HEK293 (cell line): ENCODE measurements around the gene RMP24.

Source experiments
- CTCF ChIA-PET: fragments of 350-600 bp; formaldehyde crosslinking; extraction: SDS; loops from one replicate; lab custom pipeline; 2021; ENCODE audit warnings: antibody characterized with exemption; lab: Yijun Ruan, JAX
- POLR2A ChIA-PET: fragments of 300-600 bp; formaldehyde crosslinking; extraction: SDS; loops from one replicate; lab custom pipeline; 2020; ENCODE audit warnings: antibody characterized with exemption, inconsistent platforms; lab: Yijun Ruan, JAX
- H3K27ac ChIP-seq: fragments of 200-500 bp; sonication (Bioruptor generic); 2 replicates; pipeline ENCODE4 v1.5.1; 2014; ENCODE audit warnings: low read depth, low read length, control low read depth, inconsistent platforms; ENCODE audit errors: extremely low read depth
- H3K36me3 ChIP-seq, 2 experiments: fragments of 200-500 bp in 1 of 2; sonication (Bioruptor generic) in 1 of 2; 1 replicate in 1 of 2; 2 replicates in 1 of 2; pipeline ENCODE4 v1.5.1; 2014 to 2017; ENCODE audit warnings: inconsistent platforms in 2 of 2, low read length in 2 of 2; ENCODE audit not compliant: control insufficient read depth in 2 of 2, insufficient read depth in 1 of 2
- H3K4me1 ChIP-seq: fragments of 200-500 bp; sonication (Bioruptor generic); 2 replicates; pipeline ENCODE4 v1.5.1; 2014; ENCODE audit warnings: mild to moderate bottlenecking, low read length, inconsistent platforms; ENCODE audit not compliant: control insufficient read depth, insufficient read depth
- H3K4me3 ChIP-seq: 2 replicates; pipeline ENCODE4 v1.5.1; 2011; ENCODE audit warnings: low read depth, mild to moderate bottlenecking, control low read depth, low read length, moderate library complexity
- H3K9me3 ChIP-seq: fragments of 200-500 bp; sonication (Bioruptor generic); 2 replicates; pipeline ENCODE4 v1.5.1; 2014; ENCODE audit warnings: low read depth, low read length, inconsistent platforms; ENCODE audit not compliant: control insufficient read depth, insufficient read depth
- BCL11B ChIP-seq: fragments of 450-650 bp; formaldehyde crosslinking; IDR thresholded peaks from 2 replicates; pipeline ENCODE4 v1.5.1; 2016; ENCODE audit warnings: low read depth, missing biosample characterization, missing genetic modification characterization
- HOXA7 ChIP-seq: sonication (generic); formaldehyde crosslinking; IDR thresholded peaks from 2 replicates; pipeline ENCODE4 v1.8.1; 2022; ENCODE audit warnings: missing genetic modification reagents, borderline replicate concordance
- KLF7 ChIP-seq: fragments of 450-650 bp; formaldehyde crosslinking; IDR thresholded peaks from 2 replicates; pipeline ENCODE4 v1.5.1; 2016; ENCODE audit warnings: missing biosample characterization, missing genetic modification characterization, borderline replicate concordance
- KLF9 ChIP-seq: fragments of 450-650 bp; formaldehyde crosslinking; IDR thresholded peaks from 2 replicates; pipeline ENCODE4 v1.5.1; 2016; ENCODE audit warnings: missing biosample characterization, missing genetic modification characterization, low read depth
- ZFHX2 ChIP-seq: fragments of 450-650 bp; formaldehyde crosslinking; conservative IDR thresholded peaks from 2 replicates; pipeline ENCODE4 v1.5.1; 2016; ENCODE audit warnings: missing biosample characterization, missing genetic modification characterization
- ZNF121 ChIP-seq: fragments of 450-650 bp; formaldehyde crosslinking; IDR thresholded peaks from 2 replicates; pipeline ENCODE4 v1.5.1; 2016; ENCODE audit warnings: missing biosample characterization, missing genetic modification characterization
- ZNF140 ChIP-seq: fragments of 450-650 bp; formaldehyde crosslinking; IDR thresholded peaks from 2 replicates; pipeline ENCODE4 v1.5.1; 2016; ENCODE audit warnings: missing biosample characterization, missing genetic modification characterization
- ZNF416 ChIP-seq: fragments of 450-650 bp; formaldehyde crosslinking; IDR thresholded peaks from 2 replicates; pipeline ENCODE4 v1.5.1; 2016; ENCODE audit warnings: missing biosample characterization, missing genetic modification characterization
- ZNF433 ChIP-seq: fragments of 450-650 bp; formaldehyde crosslinking; IDR thresholded peaks from 2 replicates; pipeline ENCODE4 v1.5.1; 2016; ENCODE audit warnings: missing biosample characterization, missing genetic modification characterization, low read depth
- ZNF48 ChIP-seq: fragments of 450-650 bp; formaldehyde crosslinking; IDR thresholded peaks from 2 replicates; pipeline ENCODE4 v1.5.1; 2016; ENCODE audit warnings: missing biosample characterization, missing genetic modification characterization
- ZNF658 ChIP-seq: fragments of 450-650 bp; formaldehyde crosslinking; IDR thresholded peaks from 2 replicates; pipeline ENCODE4; 2016; ENCODE audit warnings: missing biosample characterization, missing genetic modification characterization
- ZNF747 ChIP-seq: fragments of 450-650 bp; formaldehyde crosslinking; IDR thresholded peaks from 2 replicates; pipeline ENCODE4 v1.5.1; 2016; ENCODE audit warnings: missing biosample characterization, missing genetic modification characterization
- ZNF776 ChIP-seq: fragments of 450-650 bp; formaldehyde crosslinking; IDR thresholded peaks from 2 replicates; pipeline ENCODE4 v1.5.0; 2017; ENCODE audit warnings: missing biosample characterization, missing genetic modification characterization, borderline replicate concordance
- ZNF777 ChIP-seq: fragments of 450-650 bp; formaldehyde crosslinking; IDR thresholded peaks from 2 replicates; pipeline ENCODE4 v1.5.1; 2017; ENCODE audit warnings: missing biosample characterization, missing genetic modification characterization, borderline replicate concordance
- ZNF785 ChIP-seq: fragments of 450-650 bp; formaldehyde crosslinking; IDR thresholded peaks from 2 replicates; pipeline ENCODE4 v1.5.1; 2016; ENCODE audit warnings: missing biosample characterization, missing genetic modification characterization
- ZSCAN30 ChIP-seq: fragments of 450-650 bp; IDR thresholded peaks from 2 replicates; pipeline ENCODE4 v1.5.1; 2018; ENCODE audit warnings: missing biosample characterization, mild to moderate bottlenecking, missing genetic modification characterization, moderate library complexity
- ZXDB ChIP-seq: fragments of 450-650 bp; formaldehyde crosslinking; IDR thresholded peaks from 2 replicates; pipeline ENCODE4 v1.5.1; 2016; ENCODE audit warnings: missing biosample characterization, missing genetic modification characterization
- TF ChIP-seq, protein P1 (sequence below): fragments of 450-650 bp; formaldehyde crosslinking; IDR thresholded peaks from 2 replicates; pipeline ENCODE4 v1.5.1; 2016; ENCODE audit warnings: missing biosample characterization, missing genetic modification characterization
- TF ChIP-seq, protein P2 (sequence below): fragments of 450-650 bp; formaldehyde crosslinking; optimal IDR thresholded peaks from 2 replicates; pipeline ENCODE3; 2016; ENCODE audit warnings: missing biosample characterization, mild to moderate bottlenecking, missing genetic modification characterization
- TF ChIP-seq, protein P3 (sequence below): fragments of 450-650 bp; formaldehyde crosslinking; IDR thresholded peaks from 2 replicates; pipeline ENCODE4 v1.5.1; 2016; ENCODE audit warnings: missing biosample characterization, missing genetic modification characterization, low read depth
- TF ChIP-seq, protein P4 (sequence below): fragments of 450-650 bp; IDR thresholded peaks from 2 replicates; pipeline ENCODE4 v1.5.1; 2018; ENCODE audit warnings: missing biosample characterization, missing genetic modification characterization
- TF ChIP-seq, protein P5 (sequence below): fragments of 450-650 bp; formaldehyde crosslinking; IDR thresholded peaks from 2 replicates; pipeline ENCODE4 v1.5.1; 2016; ENCODE audit warnings: missing biosample characterization, missing genetic modification characterization

Gene RMP24

DNA sequence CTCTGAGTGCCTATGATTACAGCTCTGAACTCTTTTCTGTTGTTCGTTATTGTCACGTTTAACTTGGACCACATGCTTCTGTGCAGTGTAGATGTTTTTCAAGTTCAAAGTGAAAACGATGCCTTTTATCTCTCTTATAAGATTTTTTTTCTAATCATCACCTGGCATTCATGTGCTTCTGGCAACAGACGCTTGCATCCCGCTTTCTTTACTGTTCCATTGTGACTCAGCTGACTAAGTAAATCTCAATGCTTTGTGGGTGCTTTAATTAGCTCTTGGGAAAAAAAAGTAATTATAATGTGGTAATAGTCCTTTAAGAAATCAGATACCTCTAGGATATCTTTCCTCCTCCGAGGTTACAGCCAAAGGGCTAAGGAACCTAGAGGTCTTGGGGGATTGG is 31.2 kb upstream of the RMP24 start (continued):
- TF ChIP-seq, protein P1, sequence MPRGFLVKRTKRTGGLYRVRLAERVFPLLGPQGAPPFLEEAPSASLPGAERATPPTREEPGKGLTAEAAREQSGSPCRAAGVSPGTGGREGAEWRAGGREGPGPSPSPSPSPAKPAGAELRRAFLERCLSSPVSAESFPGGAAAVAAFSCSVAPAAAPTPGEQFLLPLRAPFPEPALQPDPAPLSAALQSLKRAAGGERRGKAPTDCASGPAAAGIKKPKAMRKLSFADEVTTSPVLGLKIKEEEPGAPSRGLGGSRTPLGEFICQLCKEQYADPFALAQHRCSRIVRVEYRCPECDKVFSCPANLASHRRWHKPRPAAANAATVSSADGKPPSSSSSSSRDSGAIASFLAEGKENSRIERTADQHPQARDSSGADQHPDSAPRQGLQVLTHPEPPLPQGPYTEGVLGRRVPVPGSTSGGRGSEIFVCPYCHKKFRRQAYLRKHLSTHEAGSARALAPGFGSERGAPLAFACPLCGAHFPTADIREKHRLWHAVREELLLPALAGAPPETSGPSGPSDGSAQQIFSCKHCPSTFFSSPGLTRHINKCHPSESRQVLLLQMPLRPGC (tag by site-specific recombination): no peak
- TF ChIP-seq ZNF658 (tag by site-specific recombination) (no peak), ZNF140 (tag by site-specific recombination) (no peak)

DNA sequence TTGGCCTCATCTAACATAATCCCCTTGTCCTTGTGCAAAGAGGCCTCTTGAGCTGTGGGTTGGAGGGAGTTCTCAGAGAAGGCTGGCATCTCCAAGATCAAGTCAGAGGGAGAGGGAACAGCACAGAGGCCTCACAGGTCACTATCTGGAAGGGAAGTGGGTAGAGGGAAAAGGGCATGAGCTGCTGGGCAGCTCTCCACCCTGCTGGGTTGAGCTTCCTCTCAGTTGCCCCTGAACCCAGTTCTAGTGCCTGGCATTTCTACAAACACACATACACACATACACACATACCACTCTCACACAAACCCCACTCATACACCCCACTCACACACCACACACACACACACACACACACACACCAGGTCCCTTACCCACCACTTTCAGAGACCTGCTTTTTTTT is 30.3 kb upstream of the RMP24 start:
- Histone ChIP-seq H3K27ac (no peak overlapping the region), H3K9me3 (no peaks in the 10 kb centered on the region), H3K4me1 (no peaks in the 10 kb centered on the region), H3K4me3 (no peak overlapping the region), H3K36me3 (no peaks in the 10 kb centered on the region)
- CTCF ChIA-PET: interaction anchor here (0.6 to 2.6 kb wide), 2 partner anchors 8 to 342 kb away, joined by 3 to 25 read pairs; no protein-coding TSS in a partner anchor
- TF ChIP-seq ZNF747 (no peak), ZNF785 (tag by site-specific recombination) (no peak), ZNF433 (no peak), KLF7 (no peak), HOXA7 (CRISPR knock-in tag) (no peak), KLF9 (tag by site-specific recombination) (no peak), ZNF121 (no peak), ZXDB (no peak), ZNF48 (no peak), ZNF777 (no peak)
- TF ChIP-seq, protein P2, sequence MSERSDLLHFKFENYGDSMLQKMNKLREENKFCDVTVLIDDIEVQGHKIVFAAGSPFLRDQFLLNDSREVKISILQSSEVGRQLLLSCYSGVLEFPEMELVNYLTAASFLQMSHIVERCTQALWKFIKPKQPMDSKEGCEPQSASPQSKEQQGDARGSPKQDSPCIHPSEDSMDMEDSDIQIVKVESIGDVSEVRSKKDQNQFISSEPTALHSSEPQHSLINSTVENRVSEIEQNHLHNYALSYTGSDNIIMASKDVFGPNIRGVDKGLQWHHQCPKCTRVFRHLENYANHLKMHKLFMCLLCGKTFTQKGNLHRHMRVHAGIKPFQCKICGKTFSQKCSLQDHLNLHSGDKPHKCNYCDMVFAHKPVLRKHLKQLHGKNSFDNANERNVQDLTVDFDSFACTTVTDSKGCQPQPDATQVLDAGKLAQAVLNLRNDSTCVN (tag by site-specific recombination): no peak
- TF ChIP-seq, protein P3, sequence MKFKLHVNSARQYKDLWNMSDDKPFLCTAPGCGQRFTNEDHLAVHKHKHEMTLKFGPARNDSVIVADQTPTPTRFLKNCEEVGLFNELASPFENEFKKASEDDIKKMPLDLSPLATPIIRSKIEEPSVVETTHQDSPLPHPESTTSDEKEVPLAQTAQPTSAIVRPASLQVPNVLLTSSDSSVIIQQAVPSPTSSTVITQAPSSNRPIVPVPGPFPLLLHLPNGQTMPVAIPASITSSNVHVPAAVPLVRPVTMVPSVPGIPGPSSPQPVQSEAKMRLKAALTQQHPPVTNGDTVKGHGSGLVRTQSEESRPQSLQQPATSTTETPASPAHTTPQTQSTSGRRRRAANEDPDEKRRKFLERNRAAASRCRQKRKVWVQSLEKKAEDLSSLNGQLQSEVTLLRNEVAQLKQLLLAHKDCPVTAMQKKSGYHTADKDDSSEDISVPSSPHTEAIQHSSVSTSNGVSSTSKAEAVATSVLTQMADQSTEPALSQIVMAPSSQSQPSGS (tag by site-specific recombination): no peak
- POLR2A ChIA-PET: interaction anchor here (0.6 kb wide), 1 partner anchor 61 kb away, joined by 4 read pairs; no protein-coding TSS in a partner anchor

DNA sequence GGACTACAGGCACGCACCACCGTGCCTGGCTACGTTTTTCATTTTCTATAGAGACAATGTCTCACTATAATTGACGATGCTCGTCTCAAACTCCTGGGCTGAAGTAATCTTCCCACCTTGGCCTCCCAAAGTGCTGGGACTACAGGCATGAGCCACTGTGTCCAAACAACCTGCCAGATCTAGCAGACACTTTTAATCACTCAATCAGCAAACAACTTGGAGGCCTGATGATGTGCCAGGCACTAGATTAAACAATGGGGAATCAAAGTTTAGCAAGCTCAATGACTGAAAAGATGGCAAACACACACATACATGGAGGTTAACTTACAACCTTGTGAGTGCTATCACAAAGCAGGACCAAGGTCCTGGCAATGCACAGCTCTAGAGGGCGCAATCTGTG is 29.8 kb upstream of the RMP24 start:
- POLR2A ChIA-PET: interaction anchor here (0.6 kb wide), 1 partner anchor 61 kb away, joined by 4 read pairs; no protein-coding TSS in a partner anchor
- H3K27ac ChIP-seq: no peak overlapping the region
- H3K9me3 ChIP-seq: no peaks in the 10 kb centered on the region
- no peaks in the 10 kb centered on the region for H3K4me1 ChIP-seq
- H3K4me3 ChIP-seq: no peak overlapping the region
- no peaks in the 10 kb centered on the region for H3K36me3 ChIP-seq
- CTCF ChIA-PET: interaction anchor here (2.6 kb wide), 1 partner anchor 8 kb away, joined by 25 read pairs; no protein-coding TSS in a partner anchor
- TF ChIP-seq ZFHX2 (tag by site-specific recombination) (no peak), ZSCAN30 (tag by site-specific recombination) (no peak), ZNF416 (tag by site-specific recombination) (no peak), BCL11B (tag by site-specific recombination) (no peak), ZNF776 (no peak), ZNF433 (no peak)
- TF ChIP-seq, protein P4, sequence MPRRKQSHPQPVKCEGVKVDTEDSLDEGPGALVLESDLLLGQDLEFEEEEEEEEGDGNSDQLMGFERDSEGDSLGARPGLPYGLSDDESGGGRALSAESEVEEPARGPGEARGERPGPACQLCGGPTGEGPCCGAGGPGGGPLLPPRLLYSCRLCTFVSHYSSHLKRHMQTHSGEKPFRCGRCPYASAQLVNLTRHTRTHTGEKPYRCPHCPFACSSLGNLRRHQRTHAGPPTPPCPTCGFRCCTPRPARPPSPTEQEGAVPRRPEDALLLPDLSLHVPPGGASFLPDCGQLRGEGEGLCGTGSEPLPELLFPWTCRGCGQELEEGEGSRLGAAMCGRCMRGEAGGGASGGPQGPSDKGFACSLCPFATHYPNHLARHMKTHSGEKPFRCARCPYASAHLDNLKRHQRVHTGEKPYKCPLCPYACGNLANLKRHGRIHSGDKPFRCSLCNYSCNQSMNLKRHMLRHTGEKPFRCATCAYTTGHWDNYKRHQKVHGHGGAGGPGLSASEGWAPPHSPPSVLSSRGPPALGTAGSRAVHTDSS (tag by site-specific recombination): no peak
- TF ChIP-seq, protein P1 (tag by site-specific recombination): no peak
- TF ChIP-seq, protein P2 (tag by site-specific recombination): no peak
- TF ChIP-seq, protein P5, sequence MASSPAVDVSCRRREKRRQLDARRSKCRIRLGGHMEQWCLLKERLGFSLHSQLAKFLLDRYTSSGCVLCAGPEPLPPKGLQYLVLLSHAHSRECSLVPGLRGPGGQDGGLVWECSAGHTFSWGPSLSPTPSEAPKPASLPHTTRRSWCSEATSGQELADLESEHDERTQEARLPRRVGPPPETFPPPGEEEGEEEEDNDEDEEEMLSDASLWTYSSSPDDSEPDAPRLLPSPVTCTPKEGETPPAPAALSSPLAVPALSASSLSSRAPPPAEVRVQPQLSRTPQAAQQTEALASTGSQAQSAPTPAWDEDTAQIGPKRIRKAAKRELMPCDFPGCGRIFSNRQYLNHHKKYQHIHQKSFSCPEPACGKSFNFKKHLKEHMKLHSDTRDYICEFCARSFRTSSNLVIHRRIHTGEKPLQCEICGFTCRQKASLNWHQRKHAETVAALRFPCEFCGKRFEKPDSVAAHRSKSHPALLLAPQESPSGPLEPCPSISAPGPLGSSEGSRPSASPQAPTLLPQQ (tag by site-specific recombination): no peak
- TF ChIP-seq, all 188 proteins: peak for 0
